ENCODE results near the gene MMP8.

Gene MMP8

DNA sequence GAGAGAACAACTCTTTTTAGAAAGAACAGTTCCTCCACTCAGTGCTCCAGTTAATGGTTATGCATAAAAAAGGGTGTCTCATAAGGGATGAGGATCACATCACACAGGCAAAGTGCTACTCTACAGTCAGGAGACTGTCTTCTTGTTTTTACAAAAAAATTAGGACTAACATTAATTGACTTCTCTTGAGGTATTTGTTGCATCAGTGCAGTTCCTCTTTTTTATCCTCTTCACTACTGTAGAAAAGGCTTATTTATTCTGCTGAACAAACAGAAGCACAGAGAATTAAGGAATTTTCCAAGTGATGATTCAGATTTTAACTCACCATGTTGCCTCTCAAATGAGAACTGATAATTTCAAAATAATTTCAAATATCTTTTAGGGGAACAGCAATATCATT, 1.9 kb downstream of the MMP8 start:
- Histone ChIP-seq H3K27ac (ENCODE audit: poor library complexity, severe bottlenecking) (no peak overlapping the region), H3K27me3 (ENCODE audit: insufficient read depth, poor library complexity, severe bottlenecking) (no peaks in the 10 kb centered on the region), H3K36me3 (ENCODE audit: low read depth) (no peaks in the 10 kb centered on the region), H3K4me1 (ENCODE audit: insufficient read depth, poor library complexity, severe bottlenecking) (peaks cover 4% of the 10 kb centered on the region), H3K4me3 (ENCODE audit: severe bottlenecking) (no peak overlapping the region), H3K9me3 (ENCODE audit: severe bottlenecking) (no peaks in the 10 kb centered on the region)
- DNase-seq (ENCODE audit: low spot score) (no peak), ATAC-seq (ENCODE audit: low read depth) (no peak)
- TF ChIP-seq CTCF (IDR thresholded peaks at IDR 0.05; ENCODE audit: poor library complexity, severe bottlenecking): no peak

GRCh38 chr11:102719620-102720277, 5.0 kb downstream of the MMP8 start:
- no peak for DNase-seq (ENCODE audit: low spot score)
- no peak for ATAC-seq (ENCODE audit: low read depth)
- TF ChIP-seq CTCF (IDR thresholded peaks at IDR 0.05; ENCODE audit: poor library complexity, severe bottlenecking): no peak
- H3K36me3 ChIP-seq (ENCODE audit: low read depth): no peaks in the 10 kb centered on the region
- H3K27ac ChIP-seq (ENCODE audit: poor library complexity, severe bottlenecking): no peak overlapping the region
- H3K4me1 ChIP-seq (ENCODE audit: insufficient read depth, poor library complexity, severe bottlenecking): no peaks in the 10 kb centered on the region
- no peaks in the 10 kb centered on the region for H3K9me3 ChIP-seq (ENCODE audit: severe bottlenecking)
- H3K27me3 ChIP-seq (ENCODE audit: insufficient read depth, poor library complexity, severe bottlenecking): no peaks in the 10 kb centered on the region
- H3K4me3 ChIP-seq (ENCODE audit: severe bottlenecking): no peak overlapping the region

- no peak overlapping the region for H3K4me3 ChIP-seq (ENCODE audit: severe bottlenecking)
- no peak overlapping the region for H3K27ac ChIP-seq (ENCODE audit: poor library complexity, severe bottlenecking)
- ATAC-seq (ENCODE audit: low read depth) (no peak), DNase-seq (ENCODE audit: low spot score) (no peak)
- no peaks in the 10 kb centered on the region for H3K9me3 ChIP-seq (ENCODE audit: severe bottlenecking)
- no peaks in the 10 kb centered on the region for H3K36me3 ChIP-seq (ENCODE audit: low read depth)
- H3K27me3 ChIP-seq (ENCODE audit: insufficient read depth, poor library complexity, severe bottlenecking): no peaks in the 10 kb centered on the region
- TF ChIP-seq CTCF (IDR thresholded peaks at IDR 0.05; ENCODE audit: poor library complexity, severe bottlenecking): no peak
- no peaks in the 10 kb centered on the region for H3K4me1 ChIP-seq (ENCODE audit: insufficient read depth, poor library complexity, severe bottlenecking)
These were observed 7.5 kb downstream of the MMP8 start for GRCh38 chr11:102717280-102717679.

- H3K4me1 ChIP-seq (ENCODE audit: insufficient read depth, poor library complexity, severe bottlenecking): no peaks in the 10 kb centered on the region
- TF ChIP-seq CTCF (IDR thresholded peaks at IDR 0.05; ENCODE audit: poor library complexity, severe bottlenecking): no peak
- DNase-seq (ENCODE audit: low spot score) (no peak), ATAC-seq (ENCODE audit: low read depth) (no peak)
- H3K27ac ChIP-seq (ENCODE audit: poor library complexity, severe bottlenecking): no peak overlapping the region
- H3K27me3 ChIP-seq (ENCODE audit: insufficient read depth, poor library complexity, severe bottlenecking): no peaks in the 10 kb centered on the region
- no peaks in the 10 kb centered on the region for H3K9me3 ChIP-seq (ENCODE audit: severe bottlenecking)
- no peak overlapping the region for H3K4me3 ChIP-seq (ENCODE audit: severe bottlenecking)
- H3K36me3 ChIP-seq (ENCODE audit: low read depth): no peaks in the 10 kb centered on the region
These were observed 8.2 kb downstream of the MMP8 start for GRCh38 chr11:102716527-102716926.

GRCh38 chr11:102712137-102712536, 12.6 kb downstream of the MMP8 start:
- H3K9me3 ChIP-seq (ENCODE audit: severe bottlenecking): no peaks in the 10 kb centered on the region
- no peak overlapping the region for H3K4me3 ChIP-seq (ENCODE audit: severe bottlenecking)
- TF ChIP-seq CTCF (IDR thresholded peaks at IDR 0.05; ENCODE audit: poor library complexity, severe bottlenecking): no peak
- H3K4me1 ChIP-seq (ENCODE audit: insufficient read depth, poor library complexity, severe bottlenecking): no peaks in the 10 kb centered on the region
- no peaks in the 10 kb centered on the region for H3K27me3 ChIP-seq (ENCODE audit: insufficient read depth, poor library complexity, severe bottlenecking)
- DNase-seq (ENCODE audit: low spot score) (no peak), ATAC-seq (ENCODE audit: low read depth) (no peak)
- H3K36me3 ChIP-seq (ENCODE audit: low read depth): no peaks in the 10 kb centered on the region
- H3K27ac ChIP-seq (ENCODE audit: poor library complexity, severe bottlenecking): no peak overlapping the region

All from RWPE2 (cell line).